IMR-90 (cell line): Measurements from ENCODE around the gene GPA33. TPM values are rescaled to one million over a fixed set of nuclear protein-coding genes. Genes with fewer than 3 reads are reported as not detected.

ENCODE experiments used
- ATAC-seq: fragments of 200-7000 bp; cut with Tn5 transposase; 2 replicates; pipeline ENCODE4 v1.9.1; 2020; ENCODE audit warnings: low read depth, mild to moderate bottlenecking, moderate library complexity
- BruUV-seq: library from RNA; stranded (reverse); fragments of 400-500 nt; replicated peaks from 2 replicates; lab custom pipeline; 2021; lab: Mats Ljungman, UMichigan
- CTCF ChIA-PET: fragments of 300-600 bp; formaldehyde crosslinking; extraction: SDS; loops from one replicate; lab custom pipeline; 2021; ENCODE audit warnings: antibody characterized with exemption; lab: Yijun Ruan, JAX
- POLR2A ChIA-PET: fragments of 300-600 bp; sonication (Branson Sonifier 250); formaldehyde crosslinking; loops from one replicate; lab custom pipeline; 2022; ENCODE audit warnings: antibody characterized with exemption; ENCODE audit not compliant: unreplicated experiment; lab: Charles Lee
- DNase-seq: peaks from one replicate; pipeline ENCODE4 v3.0.0; 2013
- H2AFZ ChIP-seq: replicated peaks from 2 replicates; pipeline ENCODE3; 2013; ENCODE audit warnings: low read length, mild to moderate bottlenecking; ENCODE audit not compliant: poor library complexity
- H2AK5ac ChIP-seq: 2 replicates; pipeline ENCODE4 v1.6.1; 2013; ENCODE audit warnings: low read depth, low read length, inconsistent platforms
- H2AK9ac ChIP-seq: replicated peaks from 2 replicates; pipeline ENCODE3; 2013; ENCODE audit warnings: mild to moderate bottlenecking, low read depth, low read length, moderate library complexity; ENCODE audit not compliant: poor library complexity
- H2BK120ac ChIP-seq: 2 replicates; pipeline ENCODE4 v1.6.1; 2013; ENCODE audit warnings: low read depth, low read length, inconsistent platforms
- H2BK15ac ChIP-seq: 3 replicates; pipeline ENCODE4 v1.6.1; 2013; ENCODE audit warnings: low read depth, low read length, inconsistent platforms
- H2BK20ac ChIP-seq: 2 replicates; pipeline ENCODE4 v1.6.1; 2013; ENCODE audit warnings: low read depth, mild to moderate bottlenecking, inconsistent platforms, low read length, moderate library complexity
- H2BK5ac ChIP-seq: 2 replicates; pipeline ENCODE4 v1.6.1; 2013; ENCODE audit warnings: mild to moderate bottlenecking, low read depth, low read length, inconsistent platforms; ENCODE audit not compliant: poor library complexity, severe bottlenecking
- H3K14ac ChIP-seq: replicated peaks from 2 replicates; pipeline ENCODE4 v1.6.1; 2013; ENCODE audit warnings: low read depth, low read length, inconsistent platforms
- H3K18ac ChIP-seq: 2 replicates; pipeline ENCODE4 v1.6.1; 2013; ENCODE audit warnings: low read depth, low read length, control low read depth
- H3K23ac ChIP-seq: 2 replicates; pipeline ENCODE4 v1.6.1; 2013; ENCODE audit warnings: low read depth, low read length, inconsistent platforms
- H3K27ac ChIP-seq: 2 replicates; pipeline ENCODE4 v1.5.1; 2013; ENCODE audit warnings: mild to moderate bottlenecking, control low read depth, low read length; ENCODE audit not compliant: insufficient read depth
- H3K27me3 ChIP-seq: 2 replicates; pipeline ENCODE4 v1.6.1; 2013; ENCODE audit warnings: low read length; ENCODE audit not compliant: control insufficient read depth, insufficient read depth
- H3K36me3 ChIP-seq: 2 replicates; pipeline ENCODE4 v1.6.1; 2013; ENCODE audit warnings: low read length, mixed read lengths; ENCODE audit not compliant: control insufficient read depth, insufficient read depth
- H3K4ac ChIP-seq: 2 replicates; pipeline ENCODE4 v1.6.1; 2013; ENCODE audit warnings: low read depth, low read length, inconsistent platforms
- H3K4me1 ChIP-seq: 2 replicates; pipeline ENCODE4 v1.6.1; 2013; ENCODE audit warnings: low read length, mixed read lengths; ENCODE audit not compliant: control insufficient read depth, insufficient read depth
- H3K4me2 ChIP-seq: 2 replicates; pipeline ENCODE4 v1.6.1; 2013; ENCODE audit warnings: low read depth, mild to moderate bottlenecking, control low read depth, low read length, moderate library complexity
- H3K4me3 ChIP-seq: 2 replicates; pipeline ENCODE4 v1.5.1; 2013; ENCODE audit warnings: low read depth, mild to moderate bottlenecking, control low read depth, low read length, moderate library complexity; ENCODE audit not compliant: insufficient read depth
- H3K56ac ChIP-seq: 2 replicates; pipeline ENCODE4 v1.6.1; 2013; ENCODE audit warnings: low read length, inconsistent platforms; ENCODE audit not compliant: insufficient read depth; ENCODE audit errors: extremely low read depth
- H3K79me1 ChIP-seq, 2 experiments: 2 replicates each; pipeline ENCODE4 v1.6.1; 2013; ENCODE audit warnings: low read length in 2 of 2, inconsistent platforms in 1 of 2, low read depth in 1 of 2
- H3K9ac ChIP-seq: 2 replicates; pipeline ENCODE4 v1.6.1; 2013; ENCODE audit warnings: low read depth, low read length, control low read depth
- H3K9me1 ChIP-seq: 2 replicates; pipeline ENCODE4 v1.6.1; 2013; ENCODE audit warnings: low read length, inconsistent platforms; ENCODE audit not compliant: insufficient read depth
- H3K9me3 ChIP-seq: 2 replicates; pipeline ENCODE4 v1.6.1; 2013; ENCODE audit warnings: low read length; ENCODE audit not compliant: control insufficient read depth, insufficient read depth
- H4K20me1 ChIP-seq: 2 replicates; pipeline ENCODE4 v1.6.1; 2013; ENCODE audit warnings: low read length, inconsistent platforms; ENCODE audit not compliant: insufficient read depth
- H4K5ac ChIP-seq: 2 replicates; pipeline ENCODE4 v1.6.1; 2013; ENCODE audit warnings: mild to moderate bottlenecking, low read depth, low read length, control low read depth
- H4K8ac ChIP-seq, 2 experiments: 2 replicates each; pipeline ENCODE4 v1.6.1; 2013; ENCODE audit warnings: low read depth in 2 of 2, low read length in 2 of 2, control low read depth in 1 of 2, inconsistent platforms in 1 of 2
- H4K91ac ChIP-seq: 2 replicates; pipeline ENCODE4 v1.6.1; 2013; ENCODE audit warnings: low read depth, low read length, inconsistent platforms; ENCODE audit not compliant: insufficient read depth
- CEBPB ChIP-seq: IDR thresholded peaks from 2 replicates; pipeline ENCODE4 v1.6.1; 2012; ENCODE audit warnings: low read depth, low read length, improper control_type of control experiment
- CHD1 ChIP-seq: IDR thresholded peaks from 2 replicates; pipeline ENCODE4 v1.6.1; 2012; ENCODE audit warnings: low read depth, low read length, improper control_type of control experiment
- CTCF ChIP-seq: conservative IDR thresholded peaks from 2 replicates; pipeline ENCODE4 v1.5.1; 2012; ENCODE audit warnings: mild to moderate bottlenecking, low read depth, low read length, improper control_type of control experiment
- ELK1 ChIP-seq: fragments of 150-350 bp; IDR thresholded peaks from 2 replicates; pipeline ENCODE4 v1.6.1; 2016; ENCODE audit warnings: low read depth, mild to moderate bottlenecking, low read length, moderate library complexity, borderline replicate concordance
- FOS ChIP-seq: fragments of 150-350 bp; IDR thresholded peaks from 2 replicates; pipeline ENCODE4 v1.6.1; 2016; ENCODE audit warnings: low read depth, low read length
- MAFK ChIP-seq: IDR thresholded peaks from 2 replicates; pipeline ENCODE4 v1.6.1; 2012; ENCODE audit warnings: low read depth, low read length, improper control_type of control experiment
- MAZ ChIP-seq: IDR thresholded peaks from 2 replicates; pipeline ENCODE4 v1.6.1; 2012; ENCODE audit warnings: low read depth, mild to moderate bottlenecking, low read length, improper control_type of control experiment, moderate library complexity, borderline replicate concordance
- NFE2L2 ChIP-seq: fragments of 150-350 bp; IDR thresholded peaks from 2 replicates; pipeline ENCODE4 v1.6.1; 2016; ENCODE audit warnings: low read depth, mild to moderate bottlenecking, low read length
- POLR2A ChIP-seq: IDR thresholded peaks from 2 replicates; pipeline ENCODE4 v1.6.1; 2012; ENCODE audit warnings: mild to moderate bottlenecking, low read depth, low read length
- WGBS, 2 experiments: methylation state at CpG; one replicate each; pipeline versions ENCODE4 v1.1.5 to v1.1.7; 2013; ENCODE audit warnings: missing lambda C conversion rate in 2 of 2; ENCODE audit not compliant: insufficient read length in 1 of 2; ENCODE audit errors: extremely low coverage in 2 of 2; 5-methylcytosine and 5-hydroxymethylcytosine counted together
- dilution Hi-C: fragments of 300-500 bp; cut with HindIII; formaldehyde crosslinking; loops from one replicate; pipeline ENCODE4 v1.14.3; 2018; ENCODE audit warnings: low sequenced_read_pairs; ENCODE audit not compliant: unreplicated experiment
- in situ Hi-C: fragments of 300-500 bp; cut with MboI; formaldehyde crosslinking; loops from 3 replicates; pipeline ENCODE4 v1.14.3; 2019; ENCODE audit warnings: low sequenced_read_pairs, inconsistent platforms, mixed read lengths
- intact Hi-C: fragments of 100-400 bp; cut with micrococcal nuclease; formaldehyde crosslinking; loops from 2 replicates; pipeline ENCODE4 v1.10.0; 2022
- polyA plus RNA-seq, 3 experiments: library from polyadenylated mRNA; depleted of rRNA; stranded (reverse); fragments of >200 nt; gene quantifications; 2 replicates each; pipeline ENCODE4 v1.2.3, GENCODE V29; 2012; ENCODE audit warnings: low replicate concordance in 1 of 3
- total RNA-seq: library from RNA; depleted of rRNA; stranded (reverse); fragments of >200 nt; gene quantifications from 2 replicates; pipeline ENCODE4 v1.2.3, GENCODE V29; 2012

The GPA33 gene
- total and polyA plus RNA-seq, 2 of the 4 experiments (the other 2 are of a cell fraction), result not detected

GRCh38 chr1:167106119-167106461 lies 15.9 kb upstream of the GPA33 start:
- H2BK15ac ChIP-seq, result no peak overlapping the region
- peaks cover 3% of the 10 kb centered on the region; the same call in 1 of the 2 replicates for H3K27me3 ChIP-seq
- no peaks in the 10 kb centered on the region for H3K4me1 ChIP-seq
- H3K9me1 ChIP-seq, result no peaks in the 10 kb centered on the region
- no peak overlapping the region for H3K9ac ChIP-seq
- CTCF ChIA-PET, result no interaction called here
- no peak overlapping the region for H2BK20ac ChIP-seq
- TF ChIP-seq NFE2L2, result no peak
- TF ChIP-seq MAZ, result no peak
- TF ChIP-seq ELK1, result no peak
- TF ChIP-seq CEBPB, result no peak
- TF ChIP-seq CHD1, result no peak
- no peak for TF ChIP-seq POLR2A
- no peak for TF ChIP-seq MAFK
- no peak for TF ChIP-seq CTCF
- no peak for TF ChIP-seq FOS
- no peak for ATAC-seq
- no TSS peak for BruUV-seq
- no peak overlapping the region for H2AFZ ChIP-seq
- H4K20me1 ChIP-seq, result no peaks in the 10 kb centered on the region
- no peak overlapping the region for H2AK9ac ChIP-seq
- dilution Hi-C loops, result no loop called here
- POLR2A ChIA-PET, result no interaction called here
- no peak overlapping the region for H3K4ac ChIP-seq
- no peaks in the 10 kb centered on the region for H3K79me1 ChIP-seq
- intact Hi-C loops, result no loop called here
- H3K27ac ChIP-seq, result no peak overlapping the region
- no peak overlapping the region for H2BK120ac ChIP-seq
- H4K91ac ChIP-seq, result no peak overlapping the region
- no peak overlapping the region for H3K4me2 ChIP-seq
- H4K5ac ChIP-seq, result no peak overlapping the region
- no peak overlapping the region for H2BK5ac ChIP-seq
- H3K14ac ChIP-seq, result no peak overlapping the region
- no peaks in the 10 kb centered on the region for H3K36me3 ChIP-seq
- H3K9me3 ChIP-seq, result no peaks in the 10 kb centered on the region
- H3K56ac ChIP-seq, result no peak overlapping the region
- no CpG with 5 or more reads among the region's 4 CpGs for WGBS, 2 experiments
- H3K23ac ChIP-seq, result no peak overlapping the region
- DNase-seq, result no peak
- no peak overlapping the region for H4K8ac ChIP-seq
- no peak overlapping the region for H2AK5ac ChIP-seq
- H3K18ac ChIP-seq, result no peak overlapping the region
- in situ Hi-C loops, result no loop called here
- H3K4me3 ChIP-seq, result no peak overlapping the region
